Osteoblast (primary cell): ENCODE results near the gene SYCP1. TPM values are rescaled to one million over a fixed set of nuclear protein-coding genes. Genes with fewer than 3 reads are reported as not detected.
A peak's percentile ranks its signal among the peaks of the same experiment; 100 is the strongest.

Source experiments
- DNase-seq: peaks from one replicate; pipeline ENCODE4 v3.0.0; 2011; ENCODE audit warnings: low spot score, mixed read lengths; ENCODE audit not compliant: insufficient read length; ENCODE audit errors: missing footprints
- H2AFZ ChIP-seq: 2 replicates; pipeline ENCODE4 v1.6.0; 2011; ENCODE audit warnings: mild to moderate bottlenecking, low read length
- H3K27ac ChIP-seq: 2 replicates; pipeline ENCODE4 v1.5.1; 2011; ENCODE audit warnings: mild to moderate bottlenecking, low read depth, low read length, moderate library complexity
- H3K27me3 ChIP-seq: 2 replicates; pipeline ENCODE4 v1.6.0; 2012; ENCODE audit warnings: mild to moderate bottlenecking, control low read depth, inconsistent platforms, low read length, moderate library complexity; ENCODE audit not compliant: insufficient read depth
- H3K36me3 ChIP-seq: 2 replicates; pipeline ENCODE4 v1.5.1; 2011; ENCODE audit warnings: mild to moderate bottlenecking, low read length, control low read depth, moderate library complexity; ENCODE audit not compliant: insufficient read depth
- H3K4me1 ChIP-seq: 2 replicates; pipeline ENCODE4 v1.5.1; 2011; ENCODE audit warnings: mild to moderate bottlenecking, low read length, control low read depth, moderate library complexity; ENCODE audit not compliant: insufficient read depth
- H3K4me2 ChIP-seq: 2 replicates; pipeline ENCODE4 v1.6.0; 2011; ENCODE audit warnings: mild to moderate bottlenecking, low read length; ENCODE audit not compliant: insufficient read depth
- H3K4me3 ChIP-seq: fragments of 200-600 bp; sonication (generic); 3 replicates; pipeline ENCODE4 v1.5.1; 2012; ENCODE audit warnings: mild to moderate bottlenecking, low read length, inconsistent platforms; ENCODE audit not compliant: insufficient read depth
- H3K79me2 ChIP-seq: 2 replicates; pipeline ENCODE4 v1.6.0; 2012; ENCODE audit warnings: mild to moderate bottlenecking, low read length, control low read depth, inconsistent platforms; ENCODE audit not compliant: insufficient read depth
- H3K9me3 ChIP-seq: 2 replicates; pipeline ENCODE4 v1.5.1; 2011; ENCODE audit warnings: low read depth, low read length, control low read depth
- H4K20me1 ChIP-seq: 2 replicates; pipeline ENCODE4 v1.6.0; 2012; ENCODE audit warnings: mild to moderate bottlenecking, low read length, control low read depth; ENCODE audit not compliant: insufficient read depth
- total RNA-seq: library from RNA; depleted of rRNA; stranded (reverse); fragments of >200 nt; gene quantifications from 2 replicates; pipeline ENCODE4 v1.2.3, GENCODE V29; 2012
- TF ChIP-seq, protein P1 (sequence below): IDR thresholded peaks from 2 replicates; pipeline ENCODE4 v1.5.1; 2011; ENCODE audit warnings: mild to moderate bottlenecking, low read depth, low read length, moderate library complexity; ENCODE audit errors: extremely low read depth

Gene SYCP1
- total RNA-seq, 1 donor = not detected

DNA sequence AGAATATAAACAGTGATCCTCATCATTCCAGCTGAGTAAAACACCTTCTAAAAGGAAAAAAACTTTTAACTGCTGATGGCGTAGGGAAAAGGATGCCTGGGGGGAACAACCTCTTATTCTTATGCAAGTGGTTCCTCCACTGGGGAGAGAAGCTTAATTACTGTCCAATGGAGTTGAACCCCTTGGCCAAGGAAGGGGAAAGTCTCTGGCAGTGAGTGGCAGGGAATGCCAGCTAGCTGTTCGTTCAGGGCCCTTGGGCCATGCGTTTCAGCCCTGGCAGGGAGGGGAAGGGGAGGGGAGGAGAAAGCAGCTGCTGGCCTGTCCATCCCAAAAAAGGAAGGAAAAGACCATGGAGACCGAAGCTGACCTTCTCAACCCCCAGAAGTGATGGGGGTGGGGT, 22.6 kb upstream of the SYCP1 start:
- no peaks in the 10 kb centered on the region for H4K20me1 ChIP-seq
- H3K4me3 ChIP-seq = no peak overlapping the region
- no peaks in the 10 kb centered on the region for H3K79me2 ChIP-seq
- no peaks in the 10 kb centered on the region for H3K9me3 ChIP-seq
- H2AFZ ChIP-seq = no peak overlapping the region
- no peaks in the 10 kb centered on the region for H3K4me1 ChIP-seq
- TF ChIP-seq, protein P1, sequence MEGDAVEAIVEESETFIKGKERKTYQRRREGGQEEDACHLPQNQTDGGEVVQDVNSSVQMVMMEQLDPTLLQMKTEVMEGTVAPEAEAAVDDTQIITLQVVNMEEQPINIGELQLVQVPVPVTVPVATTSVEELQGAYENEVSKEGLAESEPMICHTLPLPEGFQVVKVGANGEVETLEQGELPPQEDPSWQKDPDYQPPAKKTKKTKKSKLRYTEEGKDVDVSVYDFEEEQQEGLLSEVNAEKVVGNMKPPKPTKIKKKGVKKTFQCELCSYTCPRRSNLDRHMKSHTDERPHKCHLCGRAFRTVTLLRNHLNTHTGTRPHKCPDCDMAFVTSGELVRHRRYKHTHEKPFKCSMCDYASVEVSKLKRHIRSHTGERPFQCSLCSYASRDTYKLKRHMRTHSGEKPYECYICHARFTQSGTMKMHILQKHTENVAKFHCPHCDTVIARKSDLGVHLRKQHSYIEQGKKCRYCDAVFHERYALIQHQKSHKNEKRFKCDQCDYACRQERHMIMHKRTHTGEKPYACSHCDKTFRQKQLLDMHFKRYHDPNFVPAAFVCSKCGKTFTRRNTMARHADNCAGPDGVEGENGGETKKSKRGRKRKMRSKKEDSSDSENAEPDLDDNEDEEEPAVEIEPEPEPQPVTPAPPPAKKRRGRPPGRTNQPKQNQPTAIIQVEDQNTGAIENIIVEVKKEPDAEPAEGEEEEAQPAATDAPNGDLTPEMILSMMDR = no peak
- no peaks in the 10 kb centered on the region for H3K27me3 ChIP-seq
- DNase-seq = no peak
- no peak overlapping the region for H3K27ac ChIP-seq
- H3K36me3 ChIP-seq = no peaks in the 10 kb centered on the region
- no peak overlapping the region for H3K4me2 ChIP-seq

DNA sequence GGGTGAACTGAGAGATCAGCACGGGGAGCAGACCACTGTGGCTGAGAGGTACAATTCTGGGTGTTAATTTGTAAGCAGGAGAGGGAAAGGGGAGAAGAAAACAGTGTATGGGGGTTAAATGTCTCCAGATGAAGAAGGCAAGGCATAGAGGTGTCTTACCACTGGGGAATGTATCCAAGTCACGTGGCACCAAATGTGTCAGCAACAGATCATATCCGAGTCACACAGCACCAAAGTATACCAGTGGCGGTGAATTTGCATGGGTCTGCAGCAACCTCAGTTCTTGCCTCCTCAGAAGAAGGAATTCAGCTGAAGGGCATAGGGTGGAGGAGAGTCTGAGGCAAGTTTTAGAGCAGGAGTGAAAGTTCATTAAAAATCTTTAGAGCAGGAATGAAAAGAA, 21.2 kb upstream of the SYCP1 start:
- DNase-seq = no peak
- H3K27ac ChIP-seq = no peak overlapping the region
- no peaks in the 10 kb centered on the region for H3K9me3 ChIP-seq
- no peaks in the 10 kb centered on the region for H3K4me1 ChIP-seq
- TF ChIP-seq, protein P1 = no peak
- no peaks in the 10 kb centered on the region for H4K20me1 ChIP-seq
- no peaks in the 10 kb centered on the region for H3K79me2 ChIP-seq
- peak overlapping the region; percentile 66 for H2AFZ ChIP-seq
- H3K36me3 ChIP-seq = no peaks in the 10 kb centered on the region
- no peaks in the 10 kb centered on the region for H3K27me3 ChIP-seq
- no peak overlapping the region for H3K4me3 ChIP-seq
- peak overlapping the region; percentile 5 for H3K4me2 ChIP-seq

DNA sequence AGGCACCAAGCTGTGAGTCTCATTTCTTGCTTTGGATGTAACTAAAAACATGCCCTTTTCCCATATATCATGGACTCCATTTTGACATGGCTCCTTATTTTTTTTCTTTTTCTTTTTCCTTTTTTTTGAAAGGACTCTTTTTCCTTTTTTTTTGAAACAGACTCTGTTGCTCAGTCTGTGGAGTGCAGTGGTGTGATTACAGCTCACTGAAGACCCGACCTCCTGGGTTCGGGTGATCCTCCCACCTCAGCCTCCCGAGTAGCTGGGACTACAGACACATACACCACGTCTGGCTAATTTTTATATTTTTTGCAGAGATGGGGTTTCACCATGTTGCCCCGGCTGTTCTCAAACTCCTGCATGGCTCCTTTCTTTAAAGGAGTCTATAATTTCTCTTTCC, 10.4 kb upstream of the SYCP1 start:
- DNase-seq = no peak
- no peak overlapping the region for H3K27ac ChIP-seq
- H3K79me2 ChIP-seq = no peaks in the 10 kb centered on the region
- no peaks in the 10 kb centered on the region for H3K9me3 ChIP-seq
- no peaks in the 10 kb centered on the region for H3K4me1 ChIP-seq
- H3K4me2 ChIP-seq = no peak overlapping the region
- no peak overlapping the region for H2AFZ ChIP-seq
- peaks cover 20% of the 10 kb centered on the region for H3K27me3 ChIP-seq
- no peaks in the 10 kb centered on the region for H3K36me3 ChIP-seq
- no peaks in the 10 kb centered on the region for H4K20me1 ChIP-seq
- no peak overlapping the region for H3K4me3 ChIP-seq
- TF ChIP-seq, protein P1 = no peak

DNA sequence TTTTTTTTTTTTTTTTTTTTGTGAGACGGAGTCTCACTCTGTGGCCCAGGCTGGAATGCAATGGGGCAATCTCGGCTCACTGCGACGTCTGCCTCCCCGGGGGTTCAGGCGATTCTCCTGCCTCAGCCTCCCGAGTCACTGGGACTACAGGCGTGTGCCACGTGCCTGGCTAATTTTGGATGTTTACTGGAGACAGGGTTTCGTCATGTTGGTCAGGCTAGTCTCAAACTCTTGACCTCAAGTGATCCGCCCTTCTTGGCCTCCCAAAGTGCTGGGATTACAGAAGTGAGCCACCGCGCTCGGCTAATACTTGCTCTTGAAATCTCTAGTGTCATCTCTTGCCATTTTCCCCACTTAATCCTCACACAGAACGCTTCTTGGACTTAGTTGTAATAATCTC, 1.1 kb upstream of the SYCP1 start:
- Histone ChIP-seq H2AFZ (no peak overlapping the region), H3K27me3 (peaks cover 25% of the 10 kb centered on the region), H3K36me3 (no peaks in the 10 kb centered on the region), H3K9me3 (no peaks in the 10 kb centered on the region), H3K27ac (no peak overlapping the region), H3K4me1 (no peaks in the 10 kb centered on the region), H3K79me2 (no peaks in the 10 kb centered on the region), H3K4me2 (no peak overlapping the region), H4K20me1 (no peaks in the 10 kb centered on the region), H3K4me3 (no peak overlapping the region)
- DNase-seq = no peak
- TF ChIP-seq, protein P1 = no peak
